Suppressor macrophage (primary cell): ENCODE data around the gene ZBTB24.
"Not testable (repeated sequence)": the region's sequence is repeated elsewhere in the genome, so short reads cannot be mapped to it uniquely, and the experiment has no call there.

ENCODE experiments used
- DNase-seq, 4 experiments: peaks; one replicate each; pipeline ENCODE4 v3.0.0-alpha.2; 2020 to 2022

Gene ZBTB24

GRCh38 chr6:109469591-109470189, 13.3 kb downstream of the ZBTB24 start:
- DNase-seq = no peak

DNA sequence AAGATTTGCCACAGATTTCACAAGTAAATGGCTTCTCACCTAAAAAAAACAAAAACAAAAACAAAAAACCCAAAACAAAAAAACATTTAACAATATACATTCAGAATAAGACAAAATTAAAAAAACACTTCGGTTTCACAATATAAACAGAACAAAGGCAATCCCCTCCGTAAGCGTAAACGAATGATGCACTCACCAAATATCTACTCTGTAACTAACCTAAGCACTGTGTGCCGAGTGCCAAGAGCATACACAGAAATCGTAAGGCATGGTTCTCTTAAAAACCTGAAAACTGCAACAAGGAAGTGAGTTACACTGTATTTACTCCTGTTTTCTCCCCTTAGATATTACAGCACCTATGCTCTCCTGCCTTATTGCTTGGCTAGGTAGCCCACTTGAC, 15.3 kb downstream of the ZBTB24 start:
- no peak for DNase-seq

DNA sequence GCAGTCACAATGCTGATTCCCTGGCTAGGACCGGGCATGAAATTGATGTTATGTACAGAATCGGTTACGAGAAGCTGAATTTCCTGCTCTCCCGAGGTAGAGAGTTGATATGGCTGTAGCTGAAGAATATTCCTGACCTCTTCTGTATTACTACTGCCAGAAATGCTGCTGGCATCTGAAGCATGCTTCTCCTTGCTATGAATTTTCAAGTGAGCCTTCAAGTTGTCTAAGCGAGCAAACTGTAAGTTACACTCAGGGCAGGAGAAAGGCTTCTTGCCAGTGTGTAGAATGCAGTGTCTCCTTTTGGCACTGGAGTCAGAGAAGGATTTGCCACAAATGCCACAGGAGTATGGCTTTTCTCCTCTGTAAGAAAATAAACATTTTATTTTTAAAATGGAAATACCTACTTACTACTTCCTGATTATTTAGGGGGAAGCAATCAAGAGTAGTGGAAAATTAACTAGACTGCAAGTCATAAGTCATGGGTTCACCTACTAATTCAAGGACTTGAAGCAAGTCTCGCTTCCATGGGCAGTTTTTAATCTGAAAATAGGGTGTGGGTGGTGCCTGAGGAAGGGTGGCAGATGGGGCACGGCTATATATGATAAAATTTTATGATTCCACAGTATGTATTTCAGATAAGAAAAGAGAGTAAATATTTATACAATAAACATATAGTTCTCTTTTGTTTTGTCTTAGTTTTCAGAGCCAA, 16.7 kb downstream of the ZBTB24 start:
- DNase-seq = no peak

- DNase-seq = no peak
These were observed 17.2 kb downstream of the ZBTB24 start for GRCh38 chr6:109465772-109466171.

DNA sequence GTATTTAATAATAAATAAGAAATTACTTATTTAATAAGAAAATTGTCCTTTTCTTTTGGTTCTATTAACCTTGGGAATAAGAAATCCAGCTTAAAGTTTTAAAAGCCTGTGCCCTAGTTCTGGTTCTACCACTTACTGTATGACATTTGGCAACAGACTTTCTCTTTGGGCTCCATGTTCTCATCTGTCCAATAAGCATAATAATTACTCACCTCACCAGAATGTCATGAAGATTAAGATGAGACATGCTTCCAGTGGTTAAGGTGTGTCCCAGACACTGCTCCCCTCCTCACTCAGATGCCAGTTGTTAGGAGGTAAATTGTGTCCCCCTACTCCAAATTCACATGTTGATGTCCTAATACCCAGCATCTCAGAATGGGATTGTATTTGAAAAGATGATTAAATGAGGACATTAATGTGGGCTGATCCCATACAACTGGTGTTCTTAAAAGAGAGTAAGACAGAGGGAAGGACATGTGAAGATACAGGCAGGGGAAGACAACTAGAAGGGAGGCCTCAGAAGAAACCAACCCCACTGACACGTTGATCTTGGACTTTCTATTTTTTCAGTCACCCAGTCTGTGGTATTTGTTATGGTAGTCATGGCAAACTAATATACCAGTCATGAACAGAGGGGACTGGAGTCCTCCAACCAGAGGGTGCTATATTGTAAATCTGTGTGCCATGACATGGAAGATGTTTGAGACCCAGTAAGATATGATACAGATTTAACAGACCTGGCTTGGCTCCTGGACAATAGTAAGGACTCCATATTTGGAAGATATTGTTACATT, 21.1 kb downstream of the ZBTB24 start:
- no peak for DNase-seq

DNA sequence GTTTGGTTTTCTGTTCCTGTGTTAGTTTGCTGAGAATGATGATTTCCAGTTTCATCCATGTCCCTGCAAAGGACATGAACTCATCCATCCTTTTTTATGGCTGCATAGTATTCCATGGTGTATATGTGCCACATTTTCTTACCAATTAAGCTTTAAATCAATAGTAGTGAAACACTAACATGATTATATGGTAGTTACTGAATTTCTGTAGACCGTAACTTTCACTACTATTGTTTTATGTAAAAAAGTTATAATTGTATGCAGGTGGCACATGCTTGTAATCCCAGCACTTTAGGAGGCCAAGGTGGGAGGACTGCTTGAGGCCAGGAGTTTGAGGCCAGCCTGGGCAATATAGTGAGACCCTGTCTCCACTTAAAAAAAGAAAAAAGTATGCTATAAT, 21.8 kb downstream of the ZBTB24 start:
- not testable (repeated sequence) for DNase-seq

DNA sequence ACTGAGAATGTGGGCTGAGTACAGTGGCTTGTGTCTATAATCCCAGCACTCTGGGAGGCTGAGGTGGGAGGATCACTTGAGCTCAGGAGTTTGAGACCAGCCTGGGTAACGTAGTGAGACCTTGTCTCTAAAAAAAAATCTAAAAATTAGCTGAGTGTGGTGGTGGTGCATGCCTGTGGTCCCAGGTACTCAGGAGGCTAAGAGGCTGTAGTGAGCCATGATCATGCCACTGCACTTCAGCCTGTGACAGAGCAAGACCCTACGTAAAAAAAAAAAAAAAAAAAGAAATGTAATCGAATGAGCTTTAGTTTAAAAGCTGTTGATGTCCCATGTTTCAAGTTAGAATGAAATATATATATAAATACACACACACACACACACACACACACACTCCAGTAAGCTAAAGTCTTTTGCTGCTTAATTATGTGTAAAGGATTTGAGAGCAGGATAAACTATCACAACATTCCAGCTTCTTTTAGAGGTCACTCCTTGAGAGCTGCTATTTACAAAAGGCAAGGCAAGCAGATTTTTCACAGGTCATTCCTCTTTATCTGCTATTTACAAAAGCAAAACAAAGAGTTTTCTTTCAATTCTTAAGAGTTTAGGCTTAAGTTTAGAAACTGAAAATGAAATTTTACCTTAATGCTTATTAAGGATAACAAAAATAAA, 22.7 kb downstream of the ZBTB24 start:
- no peak for DNase-seq

- DNase-seq = peak; percentile 71 to 91 (median 82)
These were observed 24.1 kb downstream of the ZBTB24 start for GRCh38 chr6:109458774-109459531.

DNA sequence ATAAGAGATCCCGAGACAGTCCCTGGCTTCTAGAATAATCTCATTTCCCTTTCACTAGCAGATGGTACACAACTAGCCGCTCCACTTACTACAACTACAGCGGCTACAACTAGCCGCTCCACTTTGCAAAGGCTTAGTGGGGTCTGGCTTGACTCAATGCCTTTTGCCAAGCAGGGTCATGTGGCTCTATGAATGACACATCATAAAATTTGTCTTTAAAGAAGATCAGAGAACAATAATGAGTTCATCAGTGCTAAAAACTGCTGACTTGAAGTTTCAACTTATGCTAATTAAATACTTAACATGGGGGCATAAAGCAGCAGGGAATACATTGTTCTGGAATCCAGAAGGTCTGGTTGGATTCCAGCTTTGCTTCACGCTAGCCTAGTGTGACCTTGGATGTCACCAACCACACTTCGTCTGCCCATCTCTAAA, 25.4 kb downstream of the ZBTB24 start:
- no peak for DNase-seq

DNA sequence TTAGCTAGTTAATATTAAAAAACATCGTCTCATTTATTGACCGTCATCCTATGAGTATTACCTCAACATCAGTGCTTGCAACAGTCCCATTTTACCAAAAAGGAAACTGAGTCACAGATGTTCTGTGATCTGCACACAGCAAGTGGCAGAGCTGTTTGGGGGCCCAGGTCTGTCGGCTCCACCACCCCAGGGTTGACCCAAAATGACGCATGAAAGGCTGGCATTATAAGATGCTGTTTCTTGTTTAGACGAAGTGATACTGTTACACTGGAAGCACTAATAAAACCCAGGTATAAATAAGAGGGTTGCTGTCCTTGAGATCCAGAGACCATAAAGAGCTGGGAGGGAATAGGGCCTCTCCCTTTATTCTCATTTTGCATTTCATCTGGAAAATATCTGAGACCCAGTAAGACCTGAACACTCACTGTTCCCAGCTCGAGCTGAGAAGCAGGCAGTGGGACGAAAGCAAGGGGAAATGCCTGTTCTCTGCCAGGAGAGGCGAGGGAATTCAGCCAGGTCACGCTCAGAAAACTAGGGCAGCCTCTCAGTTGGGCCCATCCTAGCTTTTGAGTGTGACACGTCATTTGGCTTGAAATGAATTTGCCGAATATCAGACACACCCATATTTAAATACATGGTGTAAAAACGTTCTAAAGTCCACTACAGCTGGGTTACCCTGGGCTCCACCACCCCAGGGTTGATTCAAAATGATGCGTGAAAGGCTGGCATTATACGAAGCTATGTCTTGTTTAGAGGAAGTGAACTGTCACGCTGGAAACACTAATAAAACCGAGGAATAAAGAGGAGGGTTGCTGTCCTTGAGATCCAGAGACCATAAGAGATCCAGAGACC, 26.1 kb downstream of the ZBTB24 start:
- DNase-seq = peak in 1 of 4 experiments; percentile 27

DNA sequence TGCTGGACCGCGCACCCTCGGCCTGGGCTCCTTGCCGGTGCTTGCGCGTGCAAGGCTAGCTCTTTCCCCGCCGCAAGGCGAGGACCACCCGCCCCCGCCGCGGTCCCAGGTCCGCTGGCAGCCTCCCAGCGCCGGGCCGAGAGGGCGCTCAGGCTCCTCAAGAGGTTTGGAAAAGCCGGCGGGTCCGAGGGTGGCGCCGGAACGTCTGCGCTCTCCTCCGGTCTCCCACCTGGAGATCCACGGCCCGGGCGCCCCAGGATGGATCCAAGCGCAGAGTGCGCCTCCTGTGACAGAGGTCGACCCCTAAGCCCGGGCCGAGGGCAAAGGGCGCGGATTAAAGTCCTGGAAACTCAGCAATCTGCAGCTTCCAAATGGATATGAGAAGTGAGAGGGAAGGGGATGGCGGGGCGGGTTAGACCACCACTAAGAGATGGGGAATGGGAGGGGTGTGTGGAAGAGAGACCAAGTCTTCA, 26.9 kb downstream of the ZBTB24 start:
- no peak for DNase-seq

DNA sequence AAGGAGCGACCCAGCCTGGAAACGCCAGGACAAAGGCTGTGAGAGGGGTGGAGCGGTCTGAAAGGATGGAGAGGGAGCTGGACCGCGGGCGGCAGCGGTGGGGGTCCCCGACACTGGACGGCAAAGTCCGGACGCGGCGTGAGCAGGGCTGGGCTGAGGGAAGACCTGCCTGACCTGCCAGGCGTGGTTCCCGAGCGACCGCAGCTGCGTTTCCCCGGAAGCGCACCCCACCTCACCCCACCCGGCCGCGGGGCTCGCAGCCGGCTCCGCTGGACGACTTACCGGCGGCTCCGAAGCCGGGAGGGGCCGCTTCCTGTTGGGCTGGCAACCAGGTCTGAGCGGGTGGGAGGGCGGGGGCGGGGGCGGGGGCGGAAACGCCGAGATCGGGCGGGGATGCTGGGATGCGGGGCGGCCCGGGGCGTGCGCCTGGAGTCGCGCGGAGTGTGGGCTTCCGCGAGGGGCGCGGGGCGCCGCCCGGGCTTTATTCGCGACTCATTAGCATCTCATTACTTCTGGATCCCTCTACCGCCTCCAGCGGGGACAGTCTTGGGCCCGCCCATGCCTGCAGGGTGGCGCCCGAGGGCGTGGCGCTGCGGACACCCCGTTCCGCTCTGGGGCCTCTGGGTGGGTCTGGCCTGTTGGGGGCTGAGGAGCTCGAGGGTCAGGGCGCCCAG, 27.4 kb downstream of the ZBTB24 start, which contains the start of gene MICAL1:
TSS of gene MICAL1 (minus strand) at position 336 of the 674 bp plus-strand sequence. CDS start 1,576 bp downstream, outside the sequence.
- DNase-seq = peak; percentile 85 to 94 (median 91)

GRCh38 chr6:109454496-109455436, 28.3 kb downstream of the ZBTB24 start:
- peak; percentile 90 to 94 (median 92) for DNase-seq

DNA sequence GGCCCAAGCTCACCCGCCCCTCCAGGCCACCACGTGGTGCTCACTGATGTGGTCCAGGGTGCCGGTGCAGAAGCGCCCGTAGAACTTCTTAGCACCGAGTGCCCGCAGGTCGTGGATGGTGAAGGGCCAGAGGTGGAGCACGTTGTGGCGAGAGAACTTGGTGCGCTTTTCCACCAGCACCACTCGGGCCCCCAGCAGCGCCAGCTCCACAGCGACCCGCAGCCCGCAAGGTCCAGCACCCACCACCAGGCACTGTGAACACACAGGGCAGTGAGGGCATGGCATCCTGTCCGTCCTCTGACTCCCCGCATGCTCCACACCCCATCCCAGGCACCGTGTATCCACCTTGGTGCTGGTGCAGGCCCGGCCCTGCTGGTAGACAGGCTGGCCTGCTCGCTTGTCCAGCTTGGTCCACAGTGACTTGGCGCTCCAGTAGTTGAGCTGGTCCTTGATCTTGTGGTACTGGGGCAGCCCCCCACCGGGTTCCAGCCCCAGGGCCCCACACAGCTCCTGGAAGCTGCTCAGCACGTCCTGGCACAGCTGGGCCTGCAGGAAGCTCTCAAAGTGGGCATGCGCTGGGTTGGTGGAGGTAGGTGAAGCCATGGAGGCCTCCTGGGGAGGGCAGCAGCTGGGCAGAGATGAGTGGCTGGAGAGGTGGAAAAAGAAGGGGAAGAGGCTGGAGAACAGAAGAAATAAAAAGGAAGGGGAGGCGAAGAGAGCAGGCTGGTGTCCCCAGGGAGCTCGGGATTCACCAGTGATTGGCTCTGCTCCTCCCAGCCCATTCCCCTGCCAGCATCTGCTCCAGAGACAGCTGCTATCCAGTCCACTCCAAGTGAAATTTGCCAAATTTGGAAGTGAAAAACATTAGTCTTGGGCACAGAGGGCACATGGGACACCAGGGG, 29.2 kb downstream of the ZBTB24 start:
- DNase-seq = peak in 1 of 4 experiments; percentile 39

GRCh38 chr6:109453156-109453555, 29.9 kb downstream of the ZBTB24 start:
- DNase-seq = no peak

DNA sequence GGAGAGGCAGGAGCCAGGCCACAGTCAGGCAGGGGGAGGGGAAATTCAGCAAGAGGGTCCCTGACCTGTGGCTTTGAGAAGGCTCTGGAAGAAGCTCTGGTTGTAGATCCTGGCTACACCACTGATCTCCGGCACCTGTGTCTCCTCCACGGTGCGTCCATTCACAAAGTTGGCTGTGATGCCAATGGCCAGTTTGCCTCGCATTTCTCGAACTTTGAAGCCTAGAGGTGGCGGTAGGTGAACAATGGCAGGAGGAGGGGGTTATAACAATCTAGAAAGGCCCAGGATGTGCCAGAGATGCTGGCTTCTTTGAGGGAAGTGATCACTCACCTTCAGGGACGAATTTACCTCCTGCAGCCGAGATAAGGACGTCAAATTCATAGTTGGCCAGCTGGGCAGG, 30.8 kb downstream of the ZBTB24 start:
- DNase-seq = no peak

GRCh38 chr6:109451376-109451775, 31.6 kb downstream of the ZBTB24 start:
- DNase-seq = no peak

- DNase-seq = no peak
These were observed 32.2 kb downstream of the ZBTB24 start for GRCh38 chr6:109450801-109451200.
